H9 (cell line): Measurements from ENCODE around the gene ZNF106. TPM values are rescaled to one million over a fixed set of nuclear protein-coding genes. Genes with fewer than 3 reads are reported as not detected.

Source experiments
- DNase-seq: peaks from one replicate; pipeline ENCODE4 v3.0.0-alpha.2; 2017
- H2AFZ ChIP-seq: one replicate; pipeline ENCODE4 v1.6.1; 2013; ENCODE audit warnings: mild to moderate bottlenecking, low read length, control low read depth, moderate library complexity
- H2AK5ac ChIP-seq: 2 replicates; pipeline ENCODE4 v1.6.1; 2013; ENCODE audit warnings: low read length, control low read depth, mixed read lengths; ENCODE audit not compliant: insufficient read length
- H2BK120ac ChIP-seq: one replicate; pipeline ENCODE4 v1.6.1; 2013; ENCODE audit warnings: low read depth, mild to moderate bottlenecking, low read length, control low read depth, inconsistent platforms; ENCODE audit not compliant: poor library complexity, severe bottlenecking
- H2BK12ac ChIP-seq: 2 replicates; pipeline ENCODE4 v1.6.1; 2013; ENCODE audit warnings: low read length, control low read depth, mixed read lengths, low read depth; ENCODE audit not compliant: insufficient read length
- H2BK15ac ChIP-seq: 2 replicates; pipeline ENCODE4 v1.6.1; 2013; ENCODE audit warnings: low read depth, low read length, control low read depth
- H2BK20ac ChIP-seq: one replicate; pipeline ENCODE4 v1.6.1; 2013; ENCODE audit warnings: low read depth, mild to moderate bottlenecking, low read length, control low read depth, inconsistent platforms; ENCODE audit not compliant: poor library complexity, severe bottlenecking
- H2BK5ac ChIP-seq: 2 replicates; pipeline ENCODE4 v1.6.1; 2013; ENCODE audit warnings: low read length, control low read depth, mixed read lengths; ENCODE audit not compliant: insufficient read length
- H3K14ac ChIP-seq: 2 replicates; pipeline ENCODE4 v1.6.1; 2013; ENCODE audit warnings: low read length, control low read depth; ENCODE audit not compliant: insufficient read depth
- H3K18ac ChIP-seq: 2 replicates; pipeline ENCODE4 v1.6.1; 2013; ENCODE audit warnings: low read depth, mild to moderate bottlenecking, mixed read lengths, low read length, control low read depth; ENCODE audit not compliant: insufficient read length
- H3K23ac ChIP-seq: 2 replicates; pipeline ENCODE4 v1.6.1; 2013; ENCODE audit warnings: low read length, control low read depth, mixed read lengths, low read depth; ENCODE audit not compliant: insufficient read length
- H3K23me2 ChIP-seq: 2 replicates; pipeline ENCODE4 v1.6.1; 2013; ENCODE audit warnings: low read depth, mild to moderate bottlenecking, mixed read lengths, low read length, control low read depth; ENCODE audit not compliant: insufficient read length, poor library complexity, severe bottlenecking
- H3K27ac ChIP-seq: 2 replicates; pipeline ENCODE4 v1.5.1; 2013; ENCODE audit warnings: low read length, control low read depth, mixed read lengths, low read depth; ENCODE audit not compliant: insufficient read length
- H3K27me3 ChIP-seq: 2 replicates; pipeline ENCODE4 v1.6.1; 2013; ENCODE audit warnings: low read length, control low read depth, inconsistent platforms; ENCODE audit not compliant: insufficient read depth
- H3K4ac ChIP-seq: 2 replicates; pipeline ENCODE4 v1.6.1; 2013; ENCODE audit warnings: low read depth, mild to moderate bottlenecking, control low read depth, inconsistent platforms, low read length, moderate library complexity
- H3K4me1 ChIP-seq: 2 replicates; pipeline ENCODE4 v1.6.1; 2013; ENCODE audit warnings: low read length, control low read depth, inconsistent platforms; ENCODE audit not compliant: insufficient read depth
- H3K4me2 ChIP-seq: 2 replicates; pipeline ENCODE4 v1.6.1; 2013; ENCODE audit warnings: low read length, control low read depth, mixed read lengths; ENCODE audit not compliant: insufficient read length, insufficient read depth
- H3K56ac ChIP-seq: 2 replicates; pipeline ENCODE4 v1.6.1; 2013; ENCODE audit warnings: low read depth, mild to moderate bottlenecking, mixed read lengths, low read length, control low read depth; ENCODE audit not compliant: insufficient read length
- H3K79me1 ChIP-seq: 2 replicates; pipeline ENCODE4 v1.6.1; 2013; ENCODE audit warnings: low read depth, mild to moderate bottlenecking, moderate library complexity, low read length, control low read depth, inconsistent platforms; ENCODE audit not compliant: insufficient read depth, poor library complexity, severe bottlenecking
- H3K79me2 ChIP-seq: 2 replicates; pipeline ENCODE4 v1.6.1; 2013; ENCODE audit warnings: low read length, control low read depth, inconsistent platforms; ENCODE audit not compliant: insufficient read depth
- H3K9ac ChIP-seq: 2 replicates; pipeline ENCODE4 v1.6.1; 2013; ENCODE audit warnings: low read length, control low read depth, mixed read lengths; ENCODE audit not compliant: insufficient read length; ENCODE audit errors: extremely low read depth
- H3K9me3 ChIP-seq: one replicate; pipeline ENCODE4 v1.6.1; 2013; ENCODE audit warnings: low read depth, low read length, inconsistent platforms; ENCODE audit not compliant: control insufficient read depth
- H3T11ph ChIP-seq: one replicate; pipeline ENCODE4 v1.6.1; 2013; ENCODE audit warnings: mild to moderate bottlenecking, low read length, control low read depth, inconsistent platforms
- H4K20me1 ChIP-seq: one replicate; pipeline ENCODE4 v1.6.1; 2013; ENCODE audit not compliant: control insufficient read depth, insufficient read length, insufficient read depth
- H4K5ac ChIP-seq: 2 replicates; pipeline ENCODE4 v1.6.1; 2013; ENCODE audit warnings: low read depth, mild to moderate bottlenecking, mixed read lengths, low read length, control low read depth; ENCODE audit not compliant: insufficient read length
- H4K8ac ChIP-seq: replicated peaks from 2 replicates; pipeline ENCODE4 v1.6.1; 2013; ENCODE audit warnings: low read length, control low read depth, mixed read lengths, low read depth; ENCODE audit not compliant: insufficient read length
- H4K91ac ChIP-seq: 2 replicates; pipeline ENCODE4 v1.6.1; 2013; ENCODE audit warnings: low read depth, mild to moderate bottlenecking, moderate library complexity, mixed read lengths, low read length, control low read depth; ENCODE audit not compliant: insufficient read length
- H3K27ac Mint-ChIP-seq, 3 experiments: 2 replicates in 2 of 3; 3 replicates in 1 of 3; pipeline ENCODE4 v1.8.0; 2020 to 2021; ENCODE audit warnings: mixed read lengths in 3 of 3, mild to moderate bottlenecking in 1 of 3, moderate library complexity in 1 of 3
- H3K27me3 Mint-ChIP-seq: 2 replicates; pipeline ENCODE4 v1.8.0; 2021; ENCODE audit warnings: low read depth, mild to moderate bottlenecking, moderate library complexity, mixed read lengths
- H3K36me3 Mint-ChIP-seq, 3 experiments: 2 replicates in 2 of 3; 3 replicates in 1 of 3; pipeline ENCODE4 v1.8.0; 2020 to 2021; ENCODE audit warnings: low read depth in 3 of 3, mixed read lengths in 3 of 3; ENCODE audit not compliant: insufficient read depth in 1 of 3
- H3K4me1 Mint-ChIP-seq, 2 experiments: 2 replicates each; pipeline ENCODE4 v1.8.0; 2020; ENCODE audit warnings: mixed read lengths in 2 of 2
- H3K4me3 Mint-ChIP-seq, 2 experiments: 2 replicates in 1 of 2; 3 replicates in 1 of 2; pipeline ENCODE4 v1.8.0; 2020 to 2021; ENCODE audit warnings: mild to moderate bottlenecking in 2 of 2, mixed read lengths in 2 of 2, moderate library complexity in 1 of 2
- H3K9me3 Mint-ChIP-seq, 2 experiments: 2 replicates in 1 of 2; 3 replicates in 1 of 2; pipeline ENCODE4 v1.8.0; 2020; ENCODE audit warnings: mild to moderate bottlenecking in 2 of 2, mixed read lengths in 2 of 2, moderate library complexity in 1 of 2
- total RNA-seq: library from RNA; stranded (reverse); gene quantifications from 2 replicates; pipeline ENCODE4 v1.2.1, GENCODE V29; 2021
- TF ChIP-seq, protein P1 (sequence below): fragments of 200-600 bp; sonication (generic); conservative IDR thresholded peaks from 3 replicates; pipeline ENCODE4 v1.8.0; 2021; ENCODE audit warnings: antibody characterized with exemption, mild to moderate bottlenecking

The ZNF106 gene
- total RNA-seq, 1 experiment from 2014 or later: 55.0 TPM

DNA sequence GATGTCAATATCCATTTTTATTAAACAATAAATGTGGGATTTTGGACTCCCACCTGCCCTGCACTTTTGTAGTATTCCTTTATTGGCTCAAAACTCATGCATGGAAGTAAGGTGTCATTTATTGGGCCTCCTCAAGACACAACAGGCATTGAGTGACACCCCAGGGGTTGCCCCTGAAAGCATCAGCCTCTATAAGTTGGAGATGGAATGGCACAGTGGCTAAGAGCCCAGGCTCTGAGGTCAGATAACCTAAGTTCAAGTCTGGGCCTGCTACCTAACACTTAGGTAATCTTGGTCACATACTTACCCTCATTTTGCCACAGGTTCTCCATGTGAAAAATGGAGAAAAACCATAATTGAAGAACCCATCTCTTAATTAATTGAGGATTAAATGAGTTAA lies 127.0 kb downstream of the ZNF106 start:
- Histone ChIP-seq H3K9ac (no peak overlapping the region), H4K91ac (no peak overlapping the region), H3K79me2 (no peaks in the 10 kb centered on the region), H3K23me2 (no peaks in the 10 kb centered on the region), H2BK15ac (no peak overlapping the region), H3K56ac (no peak overlapping the region), H2BK20ac (no peak overlapping the region), H4K20me1 (no peaks in the 10 kb centered on the region), H3K4me1 (peaks cover 14% of the 10 kb centered on the region; the same call in 1 of the 2 replicates), H3K9me3 (no peaks in the 10 kb centered on the region), H2AK5ac (no peak overlapping the region), H3K27ac (no peak overlapping the region), H2BK120ac (no peak overlapping the region), H3K23ac (no peak overlapping the region), H3K79me1 (no peaks in the 10 kb centered on the region), H4K5ac (no peak overlapping the region), H2BK12ac (no peak overlapping the region), H3K14ac (no peak overlapping the region), H3T11ph (no peak overlapping the region), H2BK5ac (no peak overlapping the region), H3K27me3 (no peaks in the 10 kb centered on the region; the same call in 1 of the 2 replicates), H3K18ac (no peak overlapping the region), H3K4ac (no peak overlapping the region), H3K4me2 (no peak overlapping the region), H4K8ac (no peak overlapping the region), H2AFZ (no peak overlapping the region)
- no peak overlapping the region; a peak in 1 of 5 replicates for H3K4me3 Mint-ChIP-seq
- H3K27me3 Mint-ChIP-seq: peaks cover 18% of the 10 kb centered on the region
- peaks cover 16 to 30% of the 10 kb centered on the region in 2 experiments for H3K4me1 Mint-ChIP-seq
- H3K27ac Mint-ChIP-seq: no peak overlapping the region
- peaks cover 4 to 5% of the 10 kb centered on the region in 2 experiments for H3K9me3 Mint-ChIP-seq
- peaks cover 3 to 5% (median 4%) of the 10 kb centered on the region in 3 experiments; a peak in 6 of 7 replicates for H3K36me3 Mint-ChIP-seq
- TF ChIP-seq, protein P1, sequence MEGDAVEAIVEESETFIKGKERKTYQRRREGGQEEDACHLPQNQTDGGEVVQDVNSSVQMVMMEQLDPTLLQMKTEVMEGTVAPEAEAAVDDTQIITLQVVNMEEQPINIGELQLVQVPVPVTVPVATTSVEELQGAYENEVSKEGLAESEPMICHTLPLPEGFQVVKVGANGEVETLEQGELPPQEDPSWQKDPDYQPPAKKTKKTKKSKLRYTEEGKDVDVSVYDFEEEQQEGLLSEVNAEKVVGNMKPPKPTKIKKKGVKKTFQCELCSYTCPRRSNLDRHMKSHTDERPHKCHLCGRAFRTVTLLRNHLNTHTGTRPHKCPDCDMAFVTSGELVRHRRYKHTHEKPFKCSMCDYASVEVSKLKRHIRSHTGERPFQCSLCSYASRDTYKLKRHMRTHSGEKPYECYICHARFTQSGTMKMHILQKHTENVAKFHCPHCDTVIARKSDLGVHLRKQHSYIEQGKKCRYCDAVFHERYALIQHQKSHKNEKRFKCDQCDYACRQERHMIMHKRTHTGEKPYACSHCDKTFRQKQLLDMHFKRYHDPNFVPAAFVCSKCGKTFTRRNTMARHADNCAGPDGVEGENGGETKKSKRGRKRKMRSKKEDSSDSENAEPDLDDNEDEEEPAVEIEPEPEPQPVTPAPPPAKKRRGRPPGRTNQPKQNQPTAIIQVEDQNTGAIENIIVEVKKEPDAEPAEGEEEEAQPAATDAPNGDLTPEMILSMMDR: no peak
- DNase-seq: no peak
